PC-9 (cell line): ENCODE results near the gene CALCOCO2. TPM values are rescaled to one million over a fixed set of nuclear protein-coding genes. Genes with fewer than 3 reads are reported as not detected.
"Not testable (repeated sequence)": the region's sequence is repeated elsewhere in the genome, so short reads cannot be mapped to it uniquely, and the experiment has no call there.

Experiments
- BruUV-seq: library from RNA; stranded (reverse); fragments of 400-500 nt; replicated peaks from 2 replicates; lab custom pipeline; 2021; lab: Mats Ljungman, UMichigan
- CTCF ChIA-PET: fragments of 300-600 bp; sonication (Branson Sonifier 250); formaldehyde crosslinking; loops from one replicate; lab custom pipeline; 2022; ENCODE audit warnings: antibody characterized with exemption; lab: Charles Lee
- POLR2A ChIA-PET: fragments of 300-600 bp; sonication (Branson Sonifier 250); formaldehyde crosslinking; loops from one replicate; lab custom pipeline; 2022; ENCODE audit warnings: antibody characterized with exemption; ENCODE audit not compliant: unreplicated experiment; lab: Charles Lee
- DNase-seq, 2 experiments: peaks; one replicate each; pipeline versions ENCODE4 v3.0.0 to v3.0.0-alpha.2; 2015 to 2022; ENCODE audit warnings: mixed read lengths in 1 of 2
- H2AFZ ChIP-seq: fragments of 200-600 bp; sonication (generic); 2 replicates; pipeline ENCODE4 v1.8.1; 2017; ENCODE audit warnings: antibody characterized with exemption
- H3F3A ChIP-seq: fragments of 200-600 bp; sonication (generic); 2 replicates; pipeline ENCODE4 v1.8.1; 2017; ENCODE audit warnings: antibody characterized with exemption, mild to moderate bottlenecking, low read depth; ENCODE audit not compliant: insufficient read depth
- H3K27ac ChIP-seq: fragments of 200-600 bp; sonication (generic); 2 replicates; pipeline ENCODE4 v1.6.1; 2016; ENCODE audit warnings: mixed run types
- H3K27me3 ChIP-seq: fragments of 200-600 bp; sonication (generic); 2 replicates; pipeline ENCODE4 v1.6.1; 2016; ENCODE audit warnings: low read depth, mixed run types; ENCODE audit not compliant: insufficient read depth
- H3K36me3 ChIP-seq: fragments of 200-600 bp; sonication (generic); 2 replicates; pipeline ENCODE4 v1.6.1; 2016; ENCODE audit warnings: low read depth, mixed run types
- H3K4me1 ChIP-seq: fragments of 200-600 bp; sonication (generic); replicated peaks from 2 replicates; pipeline ENCODE4 v1.6.1; 2016; ENCODE audit warnings: mixed run types; ENCODE audit not compliant: insufficient read depth
- H3K4me2 ChIP-seq: fragments of 200-600 bp; sonication (generic); 2 replicates; pipeline ENCODE4 v1.6.1; 2017; ENCODE audit warnings: mixed run types
- H3K4me3 ChIP-seq: fragments of 200-600 bp; sonication (generic); 2 replicates; pipeline ENCODE4 v1.6.1; 2016; ENCODE audit warnings: mixed run types
- H3K79me2 ChIP-seq: fragments of 200-600 bp; sonication (generic); 2 replicates; pipeline ENCODE4 v1.6.1; 2017; ENCODE audit warnings: low read depth, mixed run types
- H3K9me2 ChIP-seq: fragments of 200-600 bp; sonication (generic); 2 replicates; pipeline ENCODE4 v1.8.1; 2017; ENCODE audit warnings: mild to moderate bottlenecking; ENCODE audit not compliant: insufficient read depth
- H3K9me3 ChIP-seq: fragments of 200-600 bp; sonication (generic); 2 replicates; pipeline ENCODE4 v1.8.1; 2016; ENCODE audit warnings: low read depth; ENCODE audit not compliant: insufficient read depth
- H4K20me1 ChIP-seq: fragments of 200-600 bp; sonication (generic); 2 replicates; pipeline ENCODE4 v1.8.1; 2017; ENCODE audit not compliant: insufficient read depth
- EZH2 ChIP-seq: fragments of 200-600 bp; sonication (generic); IDR thresholded peaks from 2 replicates; pipeline ENCODE4 v1.8.0; 2017; ENCODE audit warnings: antibody characterized with exemption, low read depth
- intact Hi-C: fragments of 100-400 bp; cut with micrococcal nuclease; formaldehyde crosslinking; loops from one replicate; pipeline ENCODE4 v1.10.0; 2022; ENCODE audit not compliant: unreplicated experiment
- total RNA-seq: library from RNA; stranded (reverse); gene quantifications from 2 replicates; pipeline ENCODE4 v1.2.3, GENCODE V29; 2021
- TF ChIP-seq, protein P1 (sequence below): fragments of 200-600 bp; sonication (generic); conservative IDR thresholded peaks from 2 replicates; pipeline ENCODE4 v1.6.1; 2017; ENCODE audit warnings: mixed run types, antibody characterized with exemption, mild to moderate bottlenecking, moderate library complexity

CALCOCO2 gene
- total RNA-seq, 1 experiment from 2014 or later = 95.9 TPM

DNA sequence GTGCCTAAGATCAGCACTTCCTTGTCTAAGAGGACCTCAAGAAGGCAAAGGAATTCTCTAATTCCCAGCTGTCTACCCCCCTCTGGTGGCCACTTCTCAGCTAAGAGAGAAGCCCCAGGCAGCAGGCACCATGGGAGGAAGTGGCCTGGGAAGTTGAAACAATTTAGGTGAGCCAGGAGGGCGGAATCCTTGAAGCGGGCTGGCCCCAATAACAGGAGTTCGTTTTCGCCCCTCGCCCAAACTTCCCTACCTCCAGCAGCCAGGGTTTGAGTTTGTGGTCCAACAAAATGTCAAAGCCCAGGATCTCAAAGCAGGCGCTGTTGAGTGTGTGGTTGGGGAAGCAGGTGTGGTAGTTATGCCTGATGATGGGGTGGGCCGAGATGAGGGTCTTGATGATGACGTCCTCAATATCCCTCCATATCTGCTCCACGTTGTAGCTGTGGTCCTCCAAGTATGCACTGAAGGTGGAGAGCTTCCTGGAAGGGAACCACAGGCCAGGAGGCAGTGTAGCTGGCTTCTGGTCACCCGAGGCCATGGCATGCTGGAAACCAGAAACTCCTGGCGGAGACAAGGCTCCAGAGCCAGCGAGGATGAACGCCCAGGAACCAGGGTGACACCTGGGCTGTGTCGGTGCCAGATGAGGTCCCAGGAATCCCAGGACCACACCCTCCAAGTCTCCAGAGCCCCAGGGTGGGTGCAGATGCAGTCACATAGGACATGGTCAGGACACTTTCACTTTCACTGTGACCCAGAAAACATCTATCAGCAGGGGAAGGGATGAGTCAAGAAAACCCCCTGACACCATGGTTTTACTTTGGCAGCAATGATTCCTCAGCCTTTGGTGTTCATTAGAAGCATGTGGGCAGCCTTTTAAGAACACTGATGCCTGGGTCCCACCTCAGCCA lies 39.5 kb upstream of the CALCOCO2 start:
- Histone ChIP-seq H2AFZ (no peak overlapping the region), H3K9me3 (no peaks in the 10 kb centered on the region), H3K79me2 (no peaks in the 10 kb centered on the region), H3K9me2 (no peaks in the 10 kb centered on the region), H3K27me3 (peaks cover 18% of the 10 kb centered on the region; the same call in 1 of the 2 replicates), H4K20me1 (no peaks in the 10 kb centered on the region), H3K4me1 (no peaks in the 10 kb centered on the region), H3K4me2 (peak overlapping the region; percentile 16), H3K4me3 (no peak overlapping the region), H3K27ac (no peak overlapping the region), H3F3A (no peaks in the 10 kb centered on the region), H3K36me3 (no peaks in the 10 kb centered on the region)
- ChIA-PET POLR2A (no interaction called here), CTCF (interaction anchor here (0.6 to 2.7 kb wide), 6 partner anchors 67 to 965 kb away, joined by 3 to 17 read pairs (median 7); no protein-coding TSS in a partner anchor)
- TF ChIP-seq EZH2 = no peak
- TF ChIP-seq, protein P1, sequence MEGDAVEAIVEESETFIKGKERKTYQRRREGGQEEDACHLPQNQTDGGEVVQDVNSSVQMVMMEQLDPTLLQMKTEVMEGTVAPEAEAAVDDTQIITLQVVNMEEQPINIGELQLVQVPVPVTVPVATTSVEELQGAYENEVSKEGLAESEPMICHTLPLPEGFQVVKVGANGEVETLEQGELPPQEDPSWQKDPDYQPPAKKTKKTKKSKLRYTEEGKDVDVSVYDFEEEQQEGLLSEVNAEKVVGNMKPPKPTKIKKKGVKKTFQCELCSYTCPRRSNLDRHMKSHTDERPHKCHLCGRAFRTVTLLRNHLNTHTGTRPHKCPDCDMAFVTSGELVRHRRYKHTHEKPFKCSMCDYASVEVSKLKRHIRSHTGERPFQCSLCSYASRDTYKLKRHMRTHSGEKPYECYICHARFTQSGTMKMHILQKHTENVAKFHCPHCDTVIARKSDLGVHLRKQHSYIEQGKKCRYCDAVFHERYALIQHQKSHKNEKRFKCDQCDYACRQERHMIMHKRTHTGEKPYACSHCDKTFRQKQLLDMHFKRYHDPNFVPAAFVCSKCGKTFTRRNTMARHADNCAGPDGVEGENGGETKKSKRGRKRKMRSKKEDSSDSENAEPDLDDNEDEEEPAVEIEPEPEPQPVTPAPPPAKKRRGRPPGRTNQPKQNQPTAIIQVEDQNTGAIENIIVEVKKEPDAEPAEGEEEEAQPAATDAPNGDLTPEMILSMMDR = peak; percentile 92
- DNase-seq = peak; percentile 70 to 84
- no TSS peak for BruUV-seq
- intact Hi-C loops = loop anchor here (1.0 to 5.0 kb wide), 3 partner anchors 67 to 764 kb away; no protein-coding TSS in a partner anchor

DNA sequence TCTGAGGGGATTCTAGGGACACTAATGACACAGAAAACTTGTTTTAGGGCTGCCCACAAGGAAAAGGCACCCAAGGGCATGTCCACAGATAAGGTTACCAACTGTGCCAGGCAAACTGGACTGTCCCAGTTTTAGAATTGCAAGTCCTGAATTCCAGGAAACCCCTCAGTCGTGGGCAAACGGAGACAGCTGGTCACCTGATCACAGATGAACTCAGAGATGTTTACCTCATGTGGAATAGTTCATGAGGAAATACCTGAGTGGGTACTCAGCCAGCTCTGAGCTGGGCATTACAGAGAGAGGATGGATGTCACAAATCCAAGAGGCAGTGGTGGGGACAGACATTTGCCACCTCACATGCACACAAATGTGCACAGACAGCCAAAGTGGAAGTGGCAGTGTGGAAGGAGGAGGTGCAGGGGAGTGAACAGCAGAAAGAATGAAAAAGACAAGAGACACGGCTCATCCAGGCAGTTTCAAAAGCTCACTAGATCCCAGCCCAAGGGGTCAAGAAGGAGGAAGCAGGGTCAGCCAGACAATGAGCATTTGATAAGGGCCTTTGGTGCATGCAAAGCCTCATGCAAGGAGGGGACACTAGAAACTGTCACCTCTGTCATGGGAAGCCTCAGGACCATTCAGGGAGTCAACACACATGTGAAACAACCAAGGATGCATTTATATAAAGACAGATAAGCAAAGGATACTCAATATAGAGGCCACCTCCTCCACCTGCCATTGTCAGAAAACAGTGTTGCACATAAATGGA lies 38.6 kb upstream of the CALCOCO2 start:
- no peaks in the 10 kb centered on the region for H3K9me3 ChIP-seq
- peak in 1 of 2 experiments; percentile 5 for DNase-seq
- no peaks in the 10 kb centered on the region for H4K20me1 ChIP-seq
- no peak for TF ChIP-seq EZH2
- TF ChIP-seq, protein P1 = no peak
- H3F3A ChIP-seq = no peaks in the 10 kb centered on the region
- POLR2A ChIA-PET = no interaction called here
- no peak overlapping the region for H2AFZ ChIP-seq
- no peaks in the 10 kb centered on the region for H3K9me2 ChIP-seq
- no peaks in the 10 kb centered on the region for H3K4me1 ChIP-seq
- no TSS peak for BruUV-seq
- no peak overlapping the region for H3K4me3 ChIP-seq
- no peak overlapping the region; the same call in 1 of the 2 replicates for H3K4me2 ChIP-seq
- no peaks in the 10 kb centered on the region for H3K79me2 ChIP-seq
- CTCF ChIA-PET = no interaction called here
- H3K27ac ChIP-seq = no peak overlapping the region
- intact Hi-C loops = loop anchor here (5.0 kb wide), 1 partner anchor 765 kb away; no protein-coding TSS in a partner anchor
- H3K36me3 ChIP-seq = no peaks in the 10 kb centered on the region
- peaks cover 18% of the 10 kb centered on the region; the same call in 1 of the 2 replicates for H3K27me3 ChIP-seq

DNA sequence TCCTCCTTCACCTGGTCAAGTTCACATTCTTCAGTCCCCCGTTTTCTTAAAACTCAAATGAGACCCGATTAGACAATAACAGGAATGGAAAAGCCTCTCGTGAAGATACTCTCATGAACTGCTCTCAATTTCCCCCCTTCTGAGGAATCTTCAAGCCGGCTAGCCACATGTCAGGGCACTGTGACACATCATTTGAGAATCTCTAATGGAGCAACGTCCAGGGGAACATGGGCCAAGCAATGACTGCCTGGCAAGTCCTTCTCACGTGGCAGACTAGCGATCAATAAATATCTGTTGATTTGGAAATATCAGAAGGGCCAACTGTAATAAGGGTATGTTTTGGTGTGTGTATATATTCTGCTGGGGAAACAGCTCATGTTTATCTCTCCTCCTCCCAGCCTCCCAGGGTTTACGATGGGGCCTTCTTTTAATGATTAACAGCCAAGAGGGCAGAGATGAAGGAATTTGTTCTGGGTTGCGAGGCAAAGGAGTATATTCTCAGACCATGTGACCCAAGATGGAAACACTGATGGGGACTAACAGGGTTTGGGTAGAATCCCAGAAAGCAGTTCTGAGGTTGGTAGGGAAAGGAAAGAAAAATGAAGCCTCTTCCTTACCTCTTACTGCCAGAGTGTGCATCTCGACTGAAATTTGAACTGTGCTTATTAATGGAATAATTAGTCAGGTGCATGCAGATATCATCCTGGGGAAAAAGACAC lies 35.2 kb upstream of the CALCOCO2 start:
- no peaks in the 10 kb centered on the region for H3K9me3 ChIP-seq
- H3K9me2 ChIP-seq = no peaks in the 10 kb centered on the region
- H2AFZ ChIP-seq = no peak overlapping the region
- H3K79me2 ChIP-seq = no peaks in the 10 kb centered on the region
- DNase-seq = peak in 1 of 2 experiments; percentile 60
- peaks cover 17% of the 10 kb centered on the region for H3K27me3 ChIP-seq
- no TSS peak for BruUV-seq
- ChIA-PET POLR2A (no interaction called here), CTCF (no interaction called here)
- intact Hi-C loops = no loop called here
- H3K4me3 ChIP-seq = no peak overlapping the region
- TF ChIP-seq, protein P1 = no peak
- TF ChIP-seq EZH2 = no peak
- H3K36me3 ChIP-seq = no peaks in the 10 kb centered on the region
- H3K27ac ChIP-seq = no peak overlapping the region
- H3F3A ChIP-seq = no peaks in the 10 kb centered on the region
- H4K20me1 ChIP-seq = no peaks in the 10 kb centered on the region
- no peak overlapping the region for H3K4me2 ChIP-seq
- H3K4me1 ChIP-seq = no peaks in the 10 kb centered on the region

DNA sequence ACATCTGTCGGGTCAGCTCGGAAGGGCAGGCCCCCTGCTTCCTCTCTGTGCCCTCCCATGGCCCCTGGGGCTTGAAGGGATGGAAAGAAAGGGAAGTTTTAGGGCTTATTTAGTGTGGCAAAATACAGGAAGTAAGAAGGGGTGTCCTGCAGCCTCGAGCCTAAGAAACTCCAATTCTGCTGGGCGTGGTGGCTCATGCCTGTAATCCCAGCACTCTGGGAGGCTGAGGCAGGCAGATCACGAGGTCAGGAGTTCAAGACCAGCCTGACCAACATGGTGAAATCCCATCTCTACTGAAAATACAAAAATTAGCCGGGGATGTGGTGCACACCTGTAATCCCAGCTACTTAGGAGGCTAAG lies 34.7 kb upstream of the CALCOCO2 start:
- H3K9me3 ChIP-seq, H3K4me2 ChIP-seq, intact Hi-C loops, H3K4me1 ChIP-seq, H2AFZ ChIP-seq, H3K36me3 ChIP-seq, H3K79me2 ChIP-seq, H3K4me3 ChIP-seq, CTCF ChIA-PET, POLR2A ChIA-PET, H4K20me1 ChIP-seq, BruUV-seq, H3K9me2 ChIP-seq, H3F3A ChIP-seq, H3K27ac ChIP-seq, DNase-seq: not testable (repeated sequence)
- H3K27me3 ChIP-seq = peaks cover 23% of the 10 kb centered on the region
